ENCODE measurements around the gene WDFY4. TPM values are rescaled to one million over a fixed set of nuclear protein-coding genes. Genes with fewer than 3 reads are reported as not detected.

WDFY4 gene
- total RNA-seq, 1 experiment from 2014 or later: not detected

GRCh38 chr10:48821111-48821510, 136.4 kb downstream of the WDFY4 start:
- no peaks in the 10 kb centered on the region for H3K9me3 ChIP-seq (ENCODE audit: control insufficient read depth, low read depth, low read length)
- no peak overlapping the region for H2BK12ac ChIP-seq (ENCODE audit: insufficient read length, low read depth, low read length)
- no peak for DNase-seq
- no peak overlapping the region for H4K91ac ChIP-seq (ENCODE audit: insufficient read length, low read depth, low read length)
- no peaks in the 10 kb centered on the region for H3K27me3 ChIP-seq (ENCODE audit: insufficient read depth, low read length)
- H3K56ac ChIP-seq (ENCODE audit: insufficient read length, low read depth, low read length): no peak overlapping the region
- no peaks in the 10 kb centered on the region for H3K4me1 Mint-ChIP-seq
- H3K23ac ChIP-seq (ENCODE audit: insufficient read length, low read depth, low read length): no peak overlapping the region
- no peaks in the 10 kb centered on the region for H3K4me1 ChIP-seq (ENCODE audit: insufficient read depth, low read length)
- H2BK120ac ChIP-seq (ENCODE audit: low read depth, low read length, poor library complexity, severe bottlenecking): no peak overlapping the region
- no peak overlapping the region for H2BK5ac ChIP-seq (ENCODE audit: insufficient read length, low read length)
- no peaks in the 10 kb centered on the region for H3K79me1 ChIP-seq (ENCODE audit: insufficient read depth, low read depth, low read length, poor library complexity, severe bottlenecking)
- H3K14ac ChIP-seq (ENCODE audit: insufficient read depth, low read length): no peak overlapping the region; the same call in 1 of the 2 replicates
- no peak overlapping the region for H3K9ac ChIP-seq (ENCODE audit: extremely low read depth, insufficient read length, low read length)
- no peak overlapping the region for H2AFZ ChIP-seq (ENCODE audit: low read length)
- peaks cover 6% of the 10 kb centered on the region for H3K27me3 Mint-ChIP-seq (ENCODE audit: low read depth)
- H3K36me3 Mint-ChIP-seq (ENCODE audit: insufficient read depth in 1 of 3, low read depth in 3 of 3): no peaks in the 10 kb centered on the region
- no peak overlapping the region for H4K5ac ChIP-seq (ENCODE audit: insufficient read length, low read depth, low read length)
- H2BK20ac ChIP-seq (ENCODE audit: low read depth, low read length, poor library complexity, severe bottlenecking): no peak overlapping the region
- no peak overlapping the region for H3K4ac ChIP-seq (ENCODE audit: low read depth, low read length)
- no peak overlapping the region for H2BK15ac ChIP-seq (ENCODE audit: low read depth, low read length)
- no peak overlapping the region for H3K18ac ChIP-seq (ENCODE audit: insufficient read length, low read depth, low read length)
- H3K27ac ChIP-seq (ENCODE audit: insufficient read length, low read depth, low read length): no peak overlapping the region
- no peaks in the 10 kb centered on the region; a peak in 1 of 5 replicates for H3K9me3 Mint-ChIP-seq
- no peaks in the 10 kb centered on the region for H3K79me2 ChIP-seq (ENCODE audit: insufficient read depth, low read length)
- H3T11ph ChIP-seq (ENCODE audit: low read length): no peak overlapping the region
- TF ChIP-seq CTCF (conservative IDR thresholded peaks at IDR 0.05): no peak
- no peak overlapping the region for H4K8ac ChIP-seq (replicated peaks; ENCODE audit: insufficient read length, low read depth, low read length)
- WGBS (ENCODE audit: extremely low coverage, insufficient read length, low lambda C conversion rate): no CpG with 5 or more reads among the region's 4 CpGs
- H3K4me2 ChIP-seq (ENCODE audit: insufficient read depth, insufficient read length, low read length): no peak overlapping the region
- H2AK5ac ChIP-seq (ENCODE audit: insufficient read length, low read length): no peak overlapping the region
- H4K20me1 ChIP-seq (ENCODE audit: control insufficient read depth, insufficient read depth, insufficient read length): no peaks in the 10 kb centered on the region
- H3K23me2 ChIP-seq (ENCODE audit: insufficient read length, low read depth, low read length, poor library complexity, severe bottlenecking): no peaks in the 10 kb centered on the region
- H3K4me3 Mint-ChIP-seq: no peak overlapping the region
- no peak overlapping the region for H3K27ac Mint-ChIP-seq

Measured in H9 (cell line).